A549 (cell line): ENCODE data around the gene LDHAL6B. TPM values are rescaled to one million over a fixed set of nuclear protein-coding genes. Genes with fewer than 3 reads are reported as not detected.
A peak's percentile ranks its signal among the peaks of the same experiment; 100 is the strongest.

ENCODE experiments used
- ATAC-seq, 2 experiments: fragments of 200-7000 bp in 1 of 2; fragments of >200 bp in 1 of 2; cut with Nextera tagmentation in 1 of 2; cut with Tn5 transposase in 1 of 2; 3 replicates each; pipeline versions ENCODE4 v1.8.0 to v1.9.1; 2018 to 2020; ENCODE audit warnings: mild to moderate bottlenecking in 1 of 2, moderate library complexity in 1 of 2
- CTCF ChIA-PET: fragments of 300-600 bp; sonication (Branson Sonifier 250); formaldehyde crosslinking; extraction: SDS; loops from one replicate; lab custom pipeline; 2021; ENCODE audit warnings: antibody characterized with exemption, inconsistent platforms; lab: Yijun Ruan, JAX
- POLR2A ChIA-PET: fragments of 350-600 bp; formaldehyde crosslinking; extraction: SDS; loops from one replicate; lab custom pipeline; 2021; ENCODE audit warnings: antibody characterized with exemption, inconsistent platforms; lab: Yijun Ruan, JAX
- DNase-seq, 2 experiments: peaks; one replicate each; pipeline versions ENCODE4 v3.0.0 to v3.0.0-alpha.2; 2011 to 2016; ENCODE audit warnings: low read depth in 1 of 2, low spot score in 1 of 2
- FAIRE-seq: peaks from 2 replicates; lab custom pipeline; 2011; peaks lifted over from hg19 to GRCh38; lab: Jason Lieb, UNC
- H3K27ac ChIP-seq, 2 experiments: fragments of >200 bp; sonication (Bioruptor Twin); formaldehyde crosslinking; 3 replicates each; pipeline ENCODE4 v1.5.1; 2016 to 2017
- H3K4me1 ChIP-seq: fragments of >200 bp; sonication (Bioruptor Twin); formaldehyde crosslinking; 3 replicates; pipeline ENCODE4 v1.6.1; 2016
- H3K4me2 ChIP-seq: fragments of >200 bp; sonication (Bioruptor Twin); formaldehyde crosslinking; 3 replicates; pipeline ENCODE4 v1.6.1; 2016
- H3K4me3 ChIP-seq: fragments of >200 bp; sonication (Bioruptor Twin); formaldehyde crosslinking; 3 replicates; pipeline ENCODE4 v1.5.1; 2016
- H3K9me3 ChIP-seq: fragments of >200 bp; sonication (Bioruptor Twin); formaldehyde crosslinking; 3 replicates; pipeline ENCODE4 v1.6.1; 2016
- CBX8 ChIP-seq: fragments of 200-600 bp; sonication (generic); IDR thresholded peaks from 2 replicates; pipeline ENCODE4 v1.6.1; 2016
- CEBPB ChIP-seq, 2 experiments: fragments of >200 bp in 1 of 2; sonication (Bioruptor Twin) in 1 of 2; formaldehyde crosslinking in 1 of 2; IDR thresholded peaks; 2 replicates each; pipeline ENCODE4 v1.6.1; 2012 to 2016
- E2F6 ChIP-seq: IDR thresholded peaks from 2 replicates; pipeline ENCODE4 v1.6.1; 2012; ENCODE audit warnings: low read depth, borderline replicate concordance
- EHMT2 ChIP-seq: fragments of 200-600 bp; sonication (generic); IDR thresholded peaks from 2 replicates; pipeline ENCODE4 v1.6.1; 2016; ENCODE audit warnings: antibody characterized with exemption, low read depth, mild to moderate bottlenecking, moderate library complexity
- ELK1 ChIP-seq: fragments of 150-350 bp; IDR thresholded peaks from 2 replicates; pipeline ENCODE4 v1.6.1; 2014; ENCODE audit warnings: low read depth, mild to moderate bottlenecking, low read length
- EP300 ChIP-seq, 2 experiments: fragments of >200 bp; sonication (Bioruptor Twin); formaldehyde crosslinking; IDR thresholded peaks; 2 replicates in 1 of 2; 3 replicates in 1 of 2; pipeline ENCODE4 v1.6.1; 2016 to 2017
- ESRRA ChIP-seq: fragments of 150-350 bp; IDR thresholded peaks from 2 replicates; pipeline ENCODE4 v1.6.1; 2014; ENCODE audit warnings: mild to moderate bottlenecking, low read length, borderline replicate concordance
- FOSL2 ChIP-seq, 2 experiments: fragments of 450-650 bp in 1 of 2; fragments of >200 bp in 1 of 2; sonication (Bioruptor Twin) in 1 of 2; formaldehyde crosslinking; IDR thresholded peaks; 2 replicates each; pipeline versions ENCODE4 v1.5.0 to v1.6.1; 2016 to 2020; ENCODE audit warnings: mild to moderate bottlenecking in 1 of 2, moderate library complexity in 1 of 2
- GATA3 ChIP-seq: IDR thresholded peaks from 2 replicates; pipeline ENCODE4 v1.6.1; 2012; ENCODE audit warnings: borderline replicate concordance
- HDAC2 ChIP-seq: fragments of 200-600 bp; sonication (generic); IDR thresholded peaks from 2 replicates; pipeline ENCODE4 v1.6.1; 2016
- HES2 ChIP-seq: fragments of >200 bp; sonication (Bioruptor Twin); formaldehyde crosslinking; IDR thresholded peaks from 2 replicates; pipeline ENCODE4 v1.6.1; 2016
- HMGXB4 ChIP-seq: fragments of 250-450 bp; sonication (Bioruptor Pico); IDR thresholded peaks from 2 replicates; pipeline ENCODE4 v1.5.0; 2021; ENCODE audit warnings: mild to moderate bottlenecking, moderate library complexity, borderline replicate concordance
- HOXB13 ChIP-seq: fragments of 250-450 bp; sonication (Bioruptor Pico); IDR thresholded peaks from 2 replicates; pipeline ENCODE4 v1.5.0; 2020; ENCODE audit warnings: low read depth, mild to moderate bottlenecking, moderate library complexity
- HOXB5 ChIP-seq: fragments of 250-450 bp; sonication (Bioruptor Pico); IDR thresholded peaks from 2 replicates; pipeline ENCODE4 v1.5.0; 2020; ENCODE audit warnings: mild to moderate bottlenecking, moderate library complexity
- JUN ChIP-seq, 2 experiments: fragments of >200 bp; sonication (Bioruptor Twin); formaldehyde crosslinking; IDR thresholded peaks; 2 replicates in 1 of 2; 3 replicates in 1 of 2; pipeline ENCODE4 v1.6.1; 2016 to 2017
- JUNB ChIP-seq: fragments of >200 bp; sonication (Bioruptor Twin); formaldehyde crosslinking; IDR thresholded peaks from 2 replicates; pipeline ENCODE4 v1.6.1; 2016
- KDM1A ChIP-seq: fragments of 200-600 bp; sonication (generic); IDR thresholded peaks from 2 replicates; pipeline ENCODE4 v1.6.1; 2016; ENCODE audit warnings: low read depth, mild to moderate bottlenecking
- MAFK ChIP-seq: fragments of 450-650 bp; IDR thresholded peaks from 2 replicates; pipeline ENCODE4 v1.6.1; 2014; ENCODE audit not compliant: partially characterized antibody
- MAX ChIP-seq: IDR thresholded peaks from 2 replicates; pipeline ENCODE4 v1.6.1; 2012
- NPAS2 ChIP-seq: fragments of 250-450 bp; sonication (Bioruptor Pico); IDR thresholded peaks from 2 replicates; pipeline ENCODE4 v1.8.0; 2022; ENCODE audit warnings: mild to moderate bottlenecking, moderate library complexity, borderline replicate concordance
- NR3C1 ChIP-seq: fragments of >200 bp; sonication (Bioruptor Twin); formaldehyde crosslinking; IDR thresholded peaks from 3 replicates; pipeline ENCODE4 v1.6.1; 2017
- PBX3 ChIP-seq: IDR thresholded peaks from 2 replicates; pipeline ENCODE4 v1.6.1; 2012
- RARB ChIP-seq: fragments of 250-450 bp; sonication (Bioruptor Pico); IDR thresholded peaks from 2 replicates; pipeline ENCODE4 v1.8.0; 2021; ENCODE audit warnings: mild to moderate bottlenecking, moderate library complexity
- RCOR1 ChIP-seq: fragments of 150-350 bp; IDR thresholded peaks from 2 replicates; pipeline ENCODE4 v1.6.1; 2014; ENCODE audit warnings: antibody characterized with exemption, low read length, low read depth
- RNF2 ChIP-seq: fragments of 200-600 bp; sonication (generic); IDR thresholded peaks from 2 replicates; pipeline ENCODE4 v1.6.1; 2016; ENCODE audit warnings: low read depth, mild to moderate bottlenecking, antibody characterized with exemption, moderate library complexity, borderline replicate concordance
- SMC3 ChIP-seq: fragments of >200 bp; sonication (Bioruptor Twin); formaldehyde crosslinking; IDR thresholded peaks from 3 replicates; pipeline ENCODE4 v1.6.1; 2018; ENCODE audit warnings: inconsistent platforms
- SREBF2 ChIP-seq: fragments of 450-650 bp; IDR thresholded peaks from 2 replicates; pipeline ENCODE4 v1.6.1; 2014; ENCODE audit warnings: mild to moderate bottlenecking, moderate library complexity
- TFCP2L1 ChIP-seq: fragments of 250-450 bp; sonication (Bioruptor Pico); IDR thresholded peaks from 2 replicates; pipeline ENCODE4 v1.5.0; 2021; ENCODE audit warnings: mild to moderate bottlenecking
- USF2 ChIP-seq: fragments of 450-650 bp; IDR thresholded peaks from 2 replicates; pipeline ENCODE4 v1.6.1; 2014; ENCODE audit warnings: antibody characterized with exemption
- ZC3H11A ChIP-seq: fragments of 450-650 bp; IDR thresholded peaks from 2 replicates; pipeline ENCODE4 v1.6.1; 2014; ENCODE audit warnings: antibody characterized with exemption, mild to moderate bottlenecking
- ZSCAN20 ChIP-seq: fragments of 250-450 bp; sonication (Bioruptor Pico); IDR thresholded peaks from 2 replicates; pipeline ENCODE4 v1.8.0; 2022; ENCODE audit warnings: mild to moderate bottlenecking, moderate library complexity
- WGBS: methylation state at CpG from one replicate; pipeline ENCODE4 v1.1.6; 2017; ENCODE audit errors: missing lambda C conversion rate; 5-methylcytosine and 5-hydroxymethylcytosine counted together
- polyA plus RNA-seq, 4 experiments: library from polyadenylated mRNA; depleted of rRNA in 3 of 4; stranded (reverse); fragments of >200 nt; fragmentation: RNase III in 1 of 4; extraction: RNeasy Plus Mini Kit Qiagen cat#74134 plus additional on column Dnase treatment in 1 of 4; gene quantifications; 2 replicates in 3 of 4; 3 replicates in 1 of 4; pipeline ENCODE4 v1.2.3, GENCODE V29; 2011 to 2017

Gene LDHAL6B
- polyA plus RNA-seq, 2 of the 4 experiments (the other 2 are of a cell fraction): not detected

- TF ChIP-seq GATA3: peak; percentile 100
- no peak; the same call in 1 of the 2 replicates for TF ChIP-seq RARB (CRISPR knock-in tag)
- TF ChIP-seq RCOR1: no peak
- peak; percentile 81 for TF ChIP-seq PBX3
- no peak; the same call in 1 of the 2 replicates for TF ChIP-seq HOXB5 (CRISPR knock-in tag)
- no peak for TF ChIP-seq ZC3H11A
- no peak for TF ChIP-seq NR3C1
- peak; percentile 98 for TF ChIP-seq JUN (IDR thresholded peaks at IDR 0.05)
- no peak for TF ChIP-seq SREBF2
- TF ChIP-seq TFCP2L1 (CRISPR knock-in tag): peak; percentile 30; the same call in 1 of the 2 replicates
- peak; percentile 95 for TF ChIP-seq JUNB
- TF ChIP-seq FOSL2 (IDR thresholded peaks at IDR 0.05): peak; percentile 73
- peak; percentile 85 for TF ChIP-seq FOSL2 (CRISPR knock-in tag; IDR thresholded peaks at IDR 0.05)
- TF ChIP-seq SMC3: peak; percentile 35; the same call in 2 of the 3 replicates
- TF ChIP-seq ELK1: no peak
- peak; percentile 83 for TF ChIP-seq MAX
- TF ChIP-seq RNF2: no peak
- TF ChIP-seq ZSCAN20 (CRISPR knock-in tag): peak; percentile 35; the same call in 1 of the 2 replicates
- 0 out of 2 replicates have a peak, but pooled peaks have one; percentile 25 for TF ChIP-seq E2F6
- TF ChIP-seq USF2: no peak
- TF ChIP-seq EP300 (IDR thresholded peaks at IDR 0.05): peak; percentile 96 to 98
- TF ChIP-seq HOXB13 (CRISPR knock-in tag): peak; percentile 60; the same call in 1 of the 2 replicates
- no peak for TF ChIP-seq EHMT2
Measured at GRCh38 chr15:59255680-59256336, 49.2 kb downstream of the LDHAL6B start (continued).

- CTCF ChIA-PET: interaction anchor here (0.8 to 3.3 kb wide), 6 partner anchors 10 to 237 kb away, joined by 3 to 31 read pairs (median 4); no protein-coding TSS in a partner anchor
- FAIRE-seq: peak; percentile 81
- TF ChIP-seq MAFK (peak; percentile 46), CEBPB (IDR thresholded peaks at IDR 0.05) (peak; percentile 55 to 87; a peak in 3 of 4 replicates), EP300 (IDR thresholded peaks at IDR 0.05) (no peak), HOXB5 (CRISPR knock-in tag) (0 out of 2 replicates have a peak, but pooled peaks have one; percentile 56), KDM1A (no peak), HMGXB4 (CRISPR knock-in tag) (no peak), HDAC2 (no peak), ESRRA (no peak), MAX (no peak), HES2 (no peak; the same call in 1 of the 2 replicates), NPAS2 (CRISPR knock-in tag) (no peak), CBX8 (no peak), HOXB13 (CRISPR knock-in tag) (0 out of 2 replicates have a peak, but pooled peaks have one; percentile 30), TFCP2L1 (CRISPR knock-in tag) (no peak)
Measured at GRCh38 chr15:59256482-59256881, 49.8 kb downstream of the LDHAL6B start.

More at GRCh38 chr15:59256482-59256881, 49.8 kb downstream of the LDHAL6B start:
- POLR2A ChIA-PET: interaction anchor here (1.0 to 1.6 kb wide), 3 partner anchors 9 to 47 kb away, joined by 3 to 5 read pairs (median 5); no protein-coding TSS in a partner anchor
- DNase-seq (peak; percentile 68 to 92), ATAC-seq (peak; percentile 75 to 82)
- peak overlapping the region; percentile 90 to 91 for H3K27ac ChIP-seq
- peaks cover 89% of the 10 kb centered on the region for H3K4me1 ChIP-seq
- H3K9me3 ChIP-seq: no peaks in the 10 kb centered on the region
- H3K4me2 ChIP-seq: peak overlapping the region; percentile 63
- no peak overlapping the region; the same call in 2 of the 3 replicates for H3K4me3 ChIP-seq
- WGBS: 1% methylated on average over 8 of the region's 8 CpGs
